Measurements from ENCODE around the gene FOXK1.
"Not testable (repeated sequence)": the region's sequence is repeated elsewhere in the genome, so short reads cannot be mapped to it uniquely, and the experiment has no call there.

Gene FOXK1

GRCh38 chr7:4681886-4682620, at the start of gene FOXK1:
TSS of gene FOXK1 (plus strand) at chr7:4682295. CDS start at chr7:4682309, 14 bp downstream.
- peak; percentile 27 for DNase-seq

DNA sequence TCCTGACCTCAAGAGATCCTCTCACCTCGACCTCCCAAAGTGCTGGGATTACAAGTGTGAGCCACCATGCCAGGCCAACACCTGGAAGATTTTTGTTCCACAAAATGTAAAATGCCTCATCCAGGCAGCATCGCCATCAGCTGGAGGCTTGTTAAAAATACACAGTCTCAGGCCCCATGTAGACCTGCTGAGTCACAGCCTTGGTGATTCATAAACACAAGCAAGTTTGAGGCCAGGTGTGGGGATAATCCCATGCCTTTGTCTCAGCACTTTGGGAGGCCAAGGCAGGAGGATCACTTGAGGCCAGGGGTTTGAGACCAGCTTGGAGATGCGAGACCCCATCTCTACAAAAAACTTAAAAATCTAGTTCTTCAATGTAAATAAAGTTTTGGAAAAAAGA, 49.1 kb upstream of the FOXK1 start:
- no peak for DNase-seq

- DNase-seq, result no peak
Observed at GRCh38 chr7:4634166-4634565, 47.9 kb upstream of the FOXK1 start.

GRCh38 chr7:4638781-4639575, 43.1 kb upstream of the FOXK1 start:
- DNase-seq, result no peak

- no peak for DNase-seq
Observed at GRCh38 chr7:4641091-4641666, 40.9 kb upstream of the FOXK1 start.

DNA sequence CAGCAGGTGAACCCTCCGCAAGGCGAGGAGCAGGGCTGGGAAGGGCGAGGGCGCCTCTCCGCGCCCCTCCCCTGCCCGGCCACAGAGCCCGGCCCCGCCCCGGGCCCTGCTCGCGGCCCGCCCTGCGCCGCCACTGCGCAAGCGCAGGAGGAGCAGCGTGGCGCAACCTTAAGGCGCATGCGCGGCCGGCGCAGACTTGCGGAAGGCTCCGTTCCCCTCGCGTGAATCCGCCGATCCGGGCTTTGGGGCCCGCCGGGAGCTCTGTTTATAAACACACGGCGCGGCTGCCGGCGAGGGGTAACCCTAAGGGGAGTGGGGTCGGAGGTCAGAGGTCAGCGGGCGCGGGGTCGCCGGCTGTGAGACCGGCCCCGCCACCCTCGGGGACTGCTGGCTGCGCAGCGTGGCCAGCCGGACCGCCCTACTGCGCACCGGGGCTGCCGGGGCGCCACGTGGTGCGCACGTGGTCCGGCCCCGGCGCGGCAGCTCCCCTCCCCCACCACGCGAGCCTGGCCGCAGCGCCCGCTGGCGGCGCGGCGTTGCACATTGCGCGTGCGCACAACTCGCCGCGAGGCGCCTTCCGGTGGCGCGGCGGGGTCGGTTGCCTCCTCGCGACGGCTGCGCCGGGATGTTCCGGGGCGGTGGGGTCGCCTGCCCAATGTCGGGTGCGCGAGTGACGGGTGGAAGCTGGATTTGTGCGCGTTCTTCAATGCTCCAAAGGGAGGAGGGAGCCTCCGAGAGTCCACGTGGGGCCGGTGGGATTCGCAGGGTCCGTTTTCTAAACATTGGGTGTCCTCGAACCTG, 40.2 kb upstream of the FOXK1 start:
- DNase-seq, result peak; percentile 79

- DNase-seq, result no peak
Observed at GRCh38 chr7:4642468-4643203, 39.5 kb upstream of the FOXK1 start.

DNA sequence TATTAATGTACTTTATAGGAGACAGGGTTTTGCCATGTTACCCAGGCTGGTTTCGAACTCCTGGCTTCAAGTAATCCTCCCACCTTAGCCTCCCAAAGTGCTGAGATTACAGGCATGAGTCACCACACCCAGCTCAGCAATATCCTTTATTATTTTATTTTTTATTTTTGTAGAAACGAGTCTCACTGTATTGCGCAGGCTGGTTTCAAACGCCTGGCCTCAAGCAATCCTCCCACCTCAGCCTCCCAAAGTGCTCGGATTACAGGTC, 39.0 kb upstream of the FOXK1 start:
- not testable (repeated sequence) for DNase-seq

DNA sequence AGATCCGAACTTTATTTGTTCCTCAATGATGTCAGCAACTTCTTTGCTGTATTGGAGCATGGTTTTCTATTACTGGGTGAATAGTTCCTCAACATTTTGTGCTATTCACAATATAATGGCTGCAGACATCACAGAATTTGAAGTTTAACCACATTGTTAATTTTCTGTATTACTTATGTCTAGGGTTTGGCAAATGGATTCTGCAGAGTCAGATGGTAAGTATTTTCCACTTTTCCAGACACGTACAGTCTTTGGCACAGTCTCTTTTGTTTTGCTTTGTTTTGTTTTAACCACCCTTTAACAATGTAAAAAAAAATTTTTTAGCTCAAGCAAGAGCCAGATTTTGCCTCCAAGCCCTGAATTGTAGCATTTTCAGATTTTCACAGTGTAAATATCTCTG, 36.8 kb upstream of the FOXK1 start:
- no peak for DNase-seq

DNA sequence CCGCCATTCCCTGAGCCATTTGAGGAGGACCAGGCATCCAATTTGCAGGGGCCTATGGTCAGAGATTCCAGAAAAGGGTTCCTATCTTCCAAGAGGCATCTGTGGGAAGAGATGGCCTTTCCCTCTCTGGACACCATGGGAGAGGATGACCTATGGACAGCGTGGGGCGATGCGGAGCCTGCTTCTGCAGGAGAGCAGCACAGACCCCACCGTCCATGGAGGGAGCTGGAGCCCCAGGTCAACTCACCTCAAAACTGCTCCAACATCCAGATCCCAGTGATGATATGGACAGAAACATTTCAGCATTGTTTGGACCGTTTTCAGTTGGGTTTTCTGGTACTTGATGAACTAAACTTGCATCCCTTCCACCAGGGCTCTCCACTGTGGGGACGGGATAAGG, 34.0 kb upstream of the FOXK1 start:
- no peak for DNase-seq

- no peak for DNase-seq
Observed at GRCh38 chr7:4650433-4651047, 31.6 kb upstream of the FOXK1 start.

- DNase-seq, result no peak
Observed at GRCh38 chr7:4653771-4654170, 28.3 kb upstream of the FOXK1 start.

DNA sequence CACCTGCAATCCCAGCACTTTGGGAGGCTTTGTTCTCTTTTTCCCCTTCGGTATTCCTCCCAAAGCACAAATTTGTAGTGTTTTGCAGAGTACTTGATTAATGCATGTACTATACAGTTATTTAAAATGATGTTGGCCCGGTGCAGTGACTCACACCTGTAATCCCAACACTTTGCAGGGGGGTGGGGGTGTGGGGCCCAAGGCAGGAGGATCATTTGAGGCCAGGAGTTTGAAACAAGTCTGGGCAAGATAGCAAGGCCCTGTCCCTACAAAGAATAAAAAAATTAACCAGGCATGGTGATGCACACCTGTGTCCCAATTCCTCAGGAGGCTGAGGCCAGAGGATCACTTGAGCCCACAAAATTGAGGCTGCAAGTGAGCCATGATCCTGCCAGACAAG, 26.8 kb upstream of the FOXK1 start:
- DNase-seq, result no peak

DNA sequence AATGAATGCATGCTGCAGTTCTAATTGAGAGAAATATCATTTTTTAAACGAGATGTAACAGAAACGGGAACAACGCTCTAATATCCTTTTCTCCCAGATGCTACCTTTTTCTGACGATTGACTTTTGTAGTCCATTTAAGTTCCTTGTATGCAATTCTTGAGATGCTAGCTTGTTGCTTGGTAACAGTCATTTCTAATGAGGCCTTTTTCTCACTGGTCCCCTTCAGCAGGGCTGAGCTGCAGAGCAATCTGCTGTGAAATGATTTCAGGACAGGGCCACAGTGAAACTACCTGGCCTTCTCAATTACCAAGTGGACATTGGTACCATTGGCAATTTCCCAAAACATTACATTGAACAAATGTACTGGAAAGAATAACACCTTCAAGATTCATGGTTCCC, 26.2 kb upstream of the FOXK1 start:
- DNase-seq, result no peak

GRCh38 chr7:4657640-4658417, 24.3 kb upstream of the FOXK1 start:
- no peak for DNase-seq

- peak; percentile 40 for DNase-seq
Observed at GRCh38 chr7:4659551-4660286, 22.4 kb upstream of the FOXK1 start.

GRCh38 chr7:4661871-4662270, 20.2 kb upstream of the FOXK1 start:
- DNase-seq, result no peak

DNA sequence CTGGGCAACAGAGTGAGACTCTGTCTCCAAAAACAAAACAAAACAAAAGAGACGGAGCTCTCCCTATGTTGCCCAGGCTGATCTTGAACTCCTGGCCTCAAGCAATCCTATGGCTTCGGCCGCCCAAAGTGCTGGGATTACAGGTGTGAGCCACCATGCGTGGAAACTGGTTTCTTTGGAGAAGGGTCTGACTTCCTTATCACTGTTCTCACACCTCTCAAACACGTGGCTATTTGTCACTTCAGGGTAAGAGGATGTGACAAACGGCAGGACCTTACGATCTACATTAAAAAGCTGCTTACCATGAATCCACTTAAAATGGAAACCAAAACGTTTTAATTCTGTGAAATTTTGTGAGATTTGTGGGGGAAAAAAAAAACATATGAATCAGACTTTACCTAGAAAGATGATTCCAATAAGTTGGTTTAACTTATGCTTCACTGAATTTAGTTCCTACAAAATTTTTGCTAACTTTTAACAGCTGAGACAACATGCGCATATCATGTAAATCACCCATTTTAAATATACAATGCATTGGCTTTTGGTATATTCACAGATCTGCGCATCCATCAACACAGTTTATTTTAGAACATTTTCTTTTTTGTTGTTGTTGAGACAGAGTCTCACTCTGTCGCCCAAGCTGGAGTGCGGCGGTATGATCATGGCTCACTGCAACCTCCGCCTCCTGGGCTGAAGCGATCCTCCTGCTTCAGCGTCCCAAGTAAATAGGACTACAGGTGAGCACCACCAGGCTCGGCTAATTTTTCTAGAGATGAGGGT, 18.7 kb upstream of the FOXK1 start:
- DNase-seq, result no peak

- DNase-seq, result no peak
Observed at GRCh38 chr7:4665661-4666060, 16.4 kb upstream of the FOXK1 start.
